OCI-LY7 (cell line): ENCODE measurements around the gene KRT79. TPM values are rescaled to one million over a fixed set of nuclear protein-coding genes. Genes with fewer than 3 reads are reported as not detected.

Source experiments
- BruUV-seq: library from RNA; stranded (reverse); fragments of 400-500 nt; replicated peaks from 2 replicates; lab custom pipeline; 2021; lab: Mats Ljungman, UMichigan
- CTCF ChIA-PET: fragments of 300-600 bp; sonication (Branson Sonifier 250); formaldehyde crosslinking; loops from one replicate; lab custom pipeline; 2022; ENCODE audit warnings: antibody characterized with exemption; ENCODE audit not compliant: unreplicated experiment; lab: Charles Lee
- POLR2A ChIA-PET: fragments of 300-600 bp; sonication (Branson Sonifier 250); formaldehyde crosslinking; loops from one replicate; lab custom pipeline; 2022; ENCODE audit warnings: antibody characterized with exemption; lab: Charles Lee
- DNase-seq: peaks from one replicate; pipeline ENCODE4 v3.0.0-alpha.2; 2015; ENCODE audit warnings: low spot score
- H2AFZ ChIP-seq: fragments of 200-600 bp; sonication (generic), shearing (Covaris generic); 2 replicates; pipeline ENCODE4 v1.6.1; 2014; ENCODE audit warnings: mild to moderate bottlenecking, antibody characterized with exemption, low read length, moderate library complexity
- H3K27ac ChIP-seq: fragments of 200-600 bp; sonication (generic); 2 replicates; pipeline ENCODE4 v1.5.1; 2014; ENCODE audit warnings: mixed run types, low read depth, mild to moderate bottlenecking, moderate library complexity, low read length, inconsistent platforms; ENCODE audit not compliant: poor library complexity, severe bottlenecking
- H3K36me3 ChIP-seq: fragments of 200-600 bp; sonication (generic); 2 replicates; pipeline ENCODE4 v1.6.1; 2014; ENCODE audit warnings: mild to moderate bottlenecking, antibody characterized with exemption, low read length, moderate library complexity, mixed read lengths; ENCODE audit not compliant: insufficient read depth
- H3K4me1 ChIP-seq: fragments of 200-600 bp; sonication (generic); 2 replicates; pipeline ENCODE4 v1.5.1; 2014; ENCODE audit warnings: mild to moderate bottlenecking, low read length; ENCODE audit not compliant: insufficient read depth, poor library complexity, severe bottlenecking
- H3K4me2 ChIP-seq: fragments of 200-600 bp; sonication (generic); 2 replicates; pipeline ENCODE4 v1.6.1; 2014; ENCODE audit warnings: mild to moderate bottlenecking, low read length
- H3K4me3 ChIP-seq: fragments of 200-600 bp; sonication (generic); 2 replicates; pipeline ENCODE4 v1.5.1; 2014; ENCODE audit warnings: mild to moderate bottlenecking, low read depth, low read length; ENCODE audit not compliant: poor library complexity, severe bottlenecking
- H3K79me2 ChIP-seq: fragments of 200-600 bp; sonication (generic); 2 replicates; pipeline ENCODE4 v1.6.1; 2016; ENCODE audit warnings: low read depth, mild to moderate bottlenecking, low read length, moderate library complexity, mixed read lengths; ENCODE audit not compliant: insufficient read depth
- H3K9me2 ChIP-seq: fragments of 200-600 bp; sonication (generic); 2 replicates; pipeline ENCODE4 v1.6.1; 2016; ENCODE audit warnings: mild to moderate bottlenecking, low read length, mixed read lengths; ENCODE audit not compliant: insufficient read depth
- H3K9me3 ChIP-seq: fragments of 200-600 bp; sonication (generic); 2 replicates; pipeline ENCODE4 v1.6.1; 2014; ENCODE audit warnings: mild to moderate bottlenecking, mixed run types, low read length, mixed read lengths
- H4K20me1 ChIP-seq: fragments of 200-600 bp; sonication (generic); 2 replicates; pipeline ENCODE4 v1.6.1; 2014; ENCODE audit warnings: mild to moderate bottlenecking, antibody characterized with exemption, low read length, moderate library complexity, mixed read lengths; ENCODE audit not compliant: insufficient read depth
- CTCF ChIP-seq: fragments of 200-600 bp; sonication (generic); conservative IDR thresholded peaks from 2 replicates; pipeline ENCODE4 v1.5.1; 2014; ENCODE audit warnings: mild to moderate bottlenecking, antibody characterized with exemption, low read length, moderate library complexity, mixed read lengths
- EZH2phosphoT487 ChIP-seq: fragments of 200-600 bp; sonication (generic); IDR thresholded peaks from 2 replicates; pipeline ENCODE4 v1.6.1; 2018; ENCODE audit warnings: low read depth, borderline replicate concordance, mild to moderate bottlenecking, mixed run types, antibody characterized with exemption, low read length, moderate library complexity, mixed read lengths
- intact Hi-C: fragments of 100-400 bp; cut with micrococcal nuclease; formaldehyde crosslinking; loops from one replicate; pipeline ENCODE4 v1.10.0; 2022; ENCODE audit not compliant: unreplicated experiment
- total RNA-seq, 2 experiments: library from RNA; depleted of rRNA in 1 of 2; stranded (reverse); fragments of >200 nt in 1 of 2; shearing (Covaris generic) in 1 of 2; gene quantifications; 2 replicates each; pipeline ENCODE4 v1.2.3, GENCODE V29; 2014 to 2022

Gene KRT79
- total RNA-seq, 2 experiments from 2014 or later, result not detected

DNA sequence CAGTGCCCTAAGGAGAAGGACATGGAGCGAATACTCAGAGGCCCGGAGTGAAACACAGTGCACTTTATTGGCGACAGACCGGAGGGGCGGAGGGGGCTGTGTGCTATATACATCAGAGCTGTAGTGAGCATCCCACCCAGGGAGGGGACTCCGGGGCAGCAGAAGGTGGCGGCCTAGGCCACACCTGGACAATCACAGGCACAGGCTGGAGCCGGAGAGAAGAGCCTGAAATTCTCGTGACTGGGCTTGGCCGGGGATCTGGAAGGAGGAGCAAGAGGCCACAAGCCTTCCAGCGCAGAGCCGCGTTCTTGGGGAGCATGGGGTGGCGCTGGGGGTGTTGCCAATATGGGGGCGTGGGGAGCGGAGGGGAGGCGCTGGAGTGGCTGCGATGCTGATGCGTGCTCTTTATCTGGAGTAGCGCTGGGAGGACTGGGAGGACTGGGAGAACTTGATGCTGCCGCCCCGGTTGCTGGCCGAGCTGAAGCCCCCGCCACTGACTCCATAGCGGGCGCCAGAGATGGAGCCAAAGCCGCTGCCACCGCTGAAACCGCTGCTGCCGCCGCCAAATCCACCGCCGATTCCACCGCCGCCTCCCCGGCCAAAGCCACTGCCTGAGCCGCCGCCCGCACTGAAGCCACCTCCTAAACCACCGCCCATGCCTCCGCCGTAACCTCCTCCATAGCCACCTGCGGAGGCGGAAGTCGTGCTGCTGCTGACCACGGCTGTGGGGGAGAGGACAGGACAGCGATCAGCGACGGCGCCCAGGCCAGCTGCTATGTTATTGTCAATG lies 44.3 kb downstream of the KRT79 start:
- no peak overlapping the region for H3K4me2 ChIP-seq
- no TSS peak for BruUV-seq
- H2AFZ ChIP-seq, result no peak overlapping the region
- no peak overlapping the region for H3K27ac ChIP-seq
- no peaks in the 10 kb centered on the region for H3K9me2 ChIP-seq
- TF ChIP-seq CTCF, result no peak
- POLR2A ChIA-PET, result no interaction called here
- H3K9me3 ChIP-seq, result no peaks in the 10 kb centered on the region
- H3K4me1 ChIP-seq, result no peaks in the 10 kb centered on the region
- H3K36me3 ChIP-seq, result no peaks in the 10 kb centered on the region
- no peak for DNase-seq
- intact Hi-C loops, result no loop called here
- H3K79me2 ChIP-seq, result no peaks in the 10 kb centered on the region
- no peaks in the 10 kb centered on the region for H4K20me1 ChIP-seq
- no peak overlapping the region for H3K4me3 ChIP-seq
- CTCF ChIA-PET, result no interaction called here

GRCh38 chr12:52788876-52789636 lies 45.1 kb downstream of the KRT79 start:
- no peak for DNase-seq
- intact Hi-C loops, result no loop called here
- H2AFZ ChIP-seq, result no peak overlapping the region
- no peaks in the 10 kb centered on the region for H3K79me2 ChIP-seq
- TF ChIP-seq EZH2phosphoT487 (no peak), CTCF (no peak)
- H3K9me3 ChIP-seq, result no peaks in the 10 kb centered on the region
- ChIA-PET POLR2A (no interaction called here), CTCF (no interaction called here)
- H3K4me1 ChIP-seq, result no peaks in the 10 kb centered on the region
- no peaks in the 10 kb centered on the region for H3K9me2 ChIP-seq
- H3K4me2 ChIP-seq, result no peak overlapping the region
- no peaks in the 10 kb centered on the region for H4K20me1 ChIP-seq
- no TSS peak for BruUV-seq
- H3K4me3 ChIP-seq, result no peak overlapping the region
- H3K27ac ChIP-seq, result no peak overlapping the region
- H3K36me3 ChIP-seq, result no peaks in the 10 kb centered on the region
